HepG2 (cell line): ENCODE measurements around the gene SLC22A23. TPM values are rescaled to one million over a fixed set of nuclear protein-coding genes. Genes with fewer than 3 reads are reported as not detected.

Experiments
- BORCS8-MEF2B ChIP-seq: sonication (generic); formaldehyde crosslinking; IDR thresholded peaks from 2 replicates; pipeline ENCODE4 v1.8.0; 2022; ENCODE audit warnings: mild to moderate bottlenecking, missing genetic modification reagents
- BRD4 ChIP-seq: sonication (generic); formaldehyde crosslinking; IDR thresholded peaks from 2 replicates; pipeline ENCODE4 v1.4.0; 2020; ENCODE audit warnings: missing genetic modification reagents
- CCAR2 ChIP-seq: fragments of 200-400 bp; formaldehyde crosslinking; optimal IDR thresholded peaks from 2 replicates; pipeline ENCODE3; 2018; ENCODE audit warnings: low read depth, mild to moderate bottlenecking, low read length, moderate library complexity
- FOXC1 ChIP-seq: sonication (generic); formaldehyde crosslinking; IDR thresholded peaks from 2 replicates; pipeline ENCODE4 v1.8.0; 2022; ENCODE audit warnings: mild to moderate bottlenecking, missing genetic modification reagents, borderline replicate concordance
- GABPA ChIP-seq, 2 experiments: IDR thresholded peaks; 2 replicates each; pipeline ENCODE4 v1.6.1; 2011 to 2016; ENCODE audit warnings: low read depth in 2 of 2, low read length in 1 of 2, missing biosample characterization in 1 of 2, missing genetic modification characterization in 1 of 2
- GABPB1 ChIP-seq: IDR thresholded peaks from 2 replicates; pipeline ENCODE4 v1.6.1; 2016; ENCODE audit warnings: mild to moderate bottlenecking, missing genetic modification reagents, moderate library complexity, missing compliant biosample characterization
- HOXD1 ChIP-seq: sonication (generic); formaldehyde crosslinking; IDR thresholded peaks from 2 replicates; pipeline ENCODE4 v1.5.0; 2020; ENCODE audit warnings: missing genetic modification reagents
- KLF16 ChIP-seq, 2 experiments: sonication (generic) in 1 of 2; formaldehyde crosslinking in 1 of 2; IDR thresholded peaks; 2 replicates each; pipeline versions ENCODE4 v1.6.1 to v1.8.0; 2016 to 2023; ENCODE audit warnings: missing genetic modification reagents in 2 of 2, missing compliant biosample characterization in 1 of 2
- NCOA2 ChIP-seq: sonication (generic); formaldehyde crosslinking; IDR thresholded peaks from 2 replicates; pipeline ENCODE4 v1.8.0; 2022; ENCODE audit warnings: inconsistent platforms
- PITX1 ChIP-seq: sonication (generic); formaldehyde crosslinking; IDR thresholded peaks from 2 replicates; pipeline ENCODE4 v1.5.1; 2020; ENCODE audit warnings: mild to moderate bottlenecking, missing genetic modification reagents
- PRDM10 ChIP-seq: sonication (generic); formaldehyde crosslinking; IDR thresholded peaks from 2 replicates; pipeline ENCODE4 v1.4.0; 2020; ENCODE audit warnings: low read depth, missing genetic modification reagents
- RBM22 ChIP-seq: fragments of 200-400 bp; formaldehyde crosslinking; optimal IDR thresholded peaks from 2 replicates; pipeline ENCODE3; 2017; ENCODE audit warnings: mild to moderate bottlenecking, low read length, moderate library complexity
- RELA ChIP-seq: sonication (generic); formaldehyde crosslinking; IDR thresholded peaks from 2 replicates; pipeline ENCODE4 v1.4.0; 2020; ENCODE audit warnings: missing genetic modification reagents
- RORA ChIP-seq: sonication (generic); formaldehyde crosslinking; IDR thresholded peaks from 2 replicates; pipeline ENCODE4 v1.5.0; 2020; ENCODE audit warnings: mild to moderate bottlenecking, missing genetic modification reagents, moderate library complexity
- ZNF121 ChIP-seq: sonication (generic); formaldehyde crosslinking; IDR thresholded peaks from 2 replicates; pipeline ENCODE4 v1.5.0; 2020; ENCODE audit warnings: mild to moderate bottlenecking, missing genetic modification reagents
- ZNF136 ChIP-seq: sonication (generic); formaldehyde crosslinking; IDR thresholded peaks from 2 replicates; pipeline ENCODE4 v1.8.1; 2022; ENCODE audit warnings: low read depth, mild to moderate bottlenecking, moderate library complexity, missing genetic modification reagents
- ZNF263 ChIP-seq: sonication (generic); formaldehyde crosslinking; IDR thresholded peaks from 2 replicates; pipeline ENCODE4 v1.4.0; 2020; ENCODE audit warnings: missing genetic modification reagents
- ZNF296 ChIP-seq: sonication (generic); formaldehyde crosslinking; conservative IDR thresholded peaks from 2 replicates; pipeline ENCODE4 v1.5.0; 2020; ENCODE audit warnings: mild to moderate bottlenecking, missing genetic modification reagents
- ZNF337 ChIP-seq: sonication (generic); formaldehyde crosslinking; IDR thresholded peaks from 2 replicates; pipeline ENCODE4 v1.5.1; 2020; ENCODE audit warnings: missing genetic modification reagents, low read depth, mild to moderate bottlenecking, borderline replicate concordance
- ZNF446 ChIP-seq: sonication (generic); formaldehyde crosslinking; IDR thresholded peaks from 2 replicates; pipeline ENCODE4 v1.5.0; 2020; ENCODE audit warnings: mild to moderate bottlenecking, missing genetic modification reagents
- ZNF512 ChIP-seq: sonication (generic); formaldehyde crosslinking; IDR thresholded peaks from 2 replicates; pipeline ENCODE4 v1.4.0; 2020; ENCODE audit warnings: mild to moderate bottlenecking, missing genetic modification reagents
- ZNF556 ChIP-seq: sonication (generic); formaldehyde crosslinking; IDR thresholded peaks from 2 replicates; pipeline ENCODE4 v1.4.0; 2020; ENCODE audit warnings: mild to moderate bottlenecking, missing genetic modification reagents, borderline replicate concordance
- ZNF598 ChIP-seq: sonication (generic); formaldehyde crosslinking; IDR thresholded peaks from 2 replicates; pipeline ENCODE4 v1.5.1; 2020; ENCODE audit warnings: mild to moderate bottlenecking, missing genetic modification reagents, borderline replicate concordance
- ZNF761 ChIP-seq: sonication (generic); formaldehyde crosslinking; conservative IDR thresholded peaks from 2 replicates; pipeline ENCODE4 v1.4.0; 2020; ENCODE audit warnings: mild to moderate bottlenecking, missing genetic modification reagents
- ZNF879 ChIP-seq: sonication (generic); formaldehyde crosslinking; IDR thresholded peaks from 2 replicates; pipeline ENCODE4 v1.8.1; 2023; ENCODE audit warnings: missing genetic modification reagents
- polyA plus RNA-seq, 8 experiments: library from polyadenylated mRNA; depleted of rRNA in 3 of 8; stranded (reverse) in 7 of 8; unstranded in 1 of 8; fragments of >200 nt; fragmentation: Illumina TruSeq in 4 of 8; extraction: Trizol in 4 of 8; gene quantifications; 2 replicates each; pipeline versions ENCODE4 v1.2.1 to v1.2.3, GENCODE V29; 2011 to 2016; ENCODE audit warnings: low read depth in 4 of 8, missing spikeins in 1 of 8, mixed read lengths in 1 of 8; ENCODE audit not compliant: insufficient read depth in 1 of 8
- total RNA-seq, 5 experiments: library from RNA; depleted of rRNA; stranded (reverse); fragments of >200 nt; fragmentation: Illumina TruSeq; extraction: Trizol; gene quantifications; 2 replicates each; pipeline ENCODE4 v1.2.3, GENCODE V29; 2016; ENCODE audit warnings: low read depth in 1 of 5

Gene SLC22A23
- total and polyA plus RNA-seq, 2 of the 13 experiments (the other 11 are each of a cell fraction or from before 2014, with no cell fraction given), result 11.8 to 17.5 TPM

GRCh38 chr6:3226481-3227362 is 230.1 kb downstream of the SLC22A23 start (continued):
- no peak for TF ChIP-seq ZNF337 (CRISPR knock-in tag)
- 0 out of 2 replicates have a peak, but pooled peaks have one; percentile 32 for TF ChIP-seq ZNF556 (CRISPR knock-in tag)
- TF ChIP-seq ZNF136 (CRISPR knock-in tag), result no peak
- no peak for TF ChIP-seq RORA (CRISPR knock-in tag)
- TF ChIP-seq BORCS8-MEF2B, result no peak
- TF ChIP-seq HOXD1 (CRISPR knock-in tag), result no peak
- no peak for TF ChIP-seq RBM22
- TF ChIP-seq BRD4 (CRISPR knock-in tag), result no peak
- TF ChIP-seq KLF16 (CRISPR knock-in tag; IDR thresholded peaks at IDR 0.05), result peak in 1 of 2 experiments; percentile 28; a peak in 1 of 4 replicates
- TF ChIP-seq NCOA2 (CRISPR knock-in tag), result no peak
- no peak for TF ChIP-seq ZNF879 (CRISPR knock-in tag)
- no peak for TF ChIP-seq ZNF446 (CRISPR knock-in tag)
- TF ChIP-seq ZNF121 (CRISPR knock-in tag), result no peak
- TF ChIP-seq RELA (CRISPR knock-in tag), result no peak
- no peak for TF ChIP-seq CCAR2
- TF ChIP-seq ZNF761 (CRISPR knock-in tag), result no peak
- TF ChIP-seq PRDM10, result no peak
- peak; percentile 27; the same call in 1 of the 2 replicates for TF ChIP-seq PITX1 (CRISPR knock-in tag)
- no peak for TF ChIP-seq ZNF296 (CRISPR knock-in tag)
- TF ChIP-seq GABPB1 (CRISPR knock-in tag), result peak; percentile 36; the same call in 1 of the 2 replicates
- TF ChIP-seq ZNF512, result no peak
- no peak; the same call in 1 of the 2 replicates for TF ChIP-seq ZNF263
- no peak for TF ChIP-seq FOXC1 (CRISPR knock-in tag)
- TF ChIP-seq ZNF598, result no peak
- TF ChIP-seq GABPA (IDR thresholded peaks at IDR 0.05; ENCODE audit: low read depth, low read length), result no peak
- no peak for TF ChIP-seq GABPA (CRISPR knock-in tag; IDR thresholded peaks at IDR 0.05; ENCODE audit: low read depth)
